BJ (cell line): ENCODE results near the gene CMC2. TPM values are rescaled to one million over a fixed set of nuclear protein-coding genes. Genes with fewer than 3 reads are reported as not detected.

Experiments used
- CTCF ChIA-PET: fragments of 350-600 bp; formaldehyde crosslinking; extraction: SDS; loops from one replicate; lab custom pipeline; 2021; ENCODE audit warnings: antibody characterized with exemption, inconsistent platforms; lab: Yijun Ruan, JAX
- POLR2A ChIA-PET: fragments of 300-600 bp; sonication (Branson Sonifier 250); formaldehyde crosslinking; extraction: SDS; loops from one replicate; lab custom pipeline; 2021; ENCODE audit warnings: antibody characterized with exemption; lab: Charles Lee
- DNase-seq: peaks from one replicate; pipeline ENCODE4 v3.0.0-alpha.2; 2011; ENCODE audit warnings: low read depth
- H3K27me3 ChIP-seq: 2 replicates; pipeline ENCODE4 v1.6.0; 2011; ENCODE audit warnings: low read length; ENCODE audit not compliant: control insufficient read depth, insufficient read depth
- H3K36me3 ChIP-seq: 2 replicates; pipeline ENCODE4 v1.5.1; 2011; ENCODE audit warnings: low read length; ENCODE audit not compliant: control insufficient read depth, insufficient read depth
- H3K4me3 ChIP-seq: 2 replicates; pipeline ENCODE4 v1.5.1; 2011; ENCODE audit warnings: low read depth, mild to moderate bottlenecking, control low read depth, low read length
- CTCF ChIP-seq: IDR thresholded peaks from 2 replicates; pipeline ENCODE4 v1.5.1; 2011; ENCODE audit warnings: low read depth, mild to moderate bottlenecking, control low read depth, inconsistent platforms, low read length, moderate library complexity; ENCODE audit not compliant: insufficient read depth
- polyA plus RNA-seq: library from polyadenylated mRNA; depleted of rRNA; stranded (reverse); fragments of >200 nt; gene quantifications from 2 replicates; pipeline ENCODE4 v1.2.3, GENCODE V29; 2011; rRNA removed

Gene CMC2
- polyA plus RNA-seq, 1 experiment = 56.4 TPM

GRCh38 chr16:80931801-80932707 is 74.6 kb downstream of the CMC2 start:
- 0 out of 2 replicates have a peak, but pooled peaks have one; percentile 2 for TF ChIP-seq CTCF
- ChIA-PET CTCF (interaction anchor here (4.3 kb wide), 1 partner anchor 8 kb away, joined by 18 read pairs; no protein-coding TSS in a partner anchor), POLR2A (interaction anchor here (0.7 kb wide), 1 partner anchor 118 kb away, joined by 3 read pairs; no protein-coding TSS in a partner anchor)
- Histone ChIP-seq H3K36me3 (no peaks in the 10 kb centered on the region), H3K4me3 (peak overlapping the region; percentile 49), H3K27me3 (no peaks in the 10 kb centered on the region)
- DNase-seq = no peak

- CTCF ChIA-PET = interaction anchor here (0.7 to 4.8 kb wide), 23 partner anchors 9 to 280 kb away, joined by 3 to 45 read pairs (median 4); partner anchors contain the start of genes ATMIN, CENPN and CMC2
- no peak overlapping the region for H3K4me3 ChIP-seq
- no peaks in the 10 kb centered on the region; the same call in 1 of the 2 replicates for H3K36me3 ChIP-seq
- POLR2A ChIA-PET = no interaction called here
- TF ChIP-seq CTCF = peak; percentile 84
- no peaks in the 10 kb centered on the region for H3K27me3 ChIP-seq
- no peak for DNase-seq
Observed at GRCh38 chr16:80924372-80924978, 82.2 kb downstream of the CMC2 start.

GRCh38 chr16:80923356-80923755 is 83.3 kb downstream of the CMC2 start:
- DNase-seq = no peak
- ChIA-PET CTCF (interaction anchor here (1.2 to 4.8 kb wide), 12 partner anchors 10 to 282 kb away, joined by 3 to 45 read pairs (median 4); partner anchors contain the start of gene ATMIN), POLR2A (no interaction called here)
- TF ChIP-seq CTCF = no peak
- Histone ChIP-seq H3K36me3 (no peaks in the 10 kb centered on the region; the same call in 1 of the 2 replicates), H3K27me3 (no peaks in the 10 kb centered on the region), H3K4me3 (no peak overlapping the region)

Other genes starting within 250 kb of the CMC2 start
- gene CDYL2, start 202.3 kb downstream of the CMC2 start, polyA plus RNA-seq = 0.87 and 1.6 TPM in 2 replicates
- 24.8 and 38.2 TPM in 2 replicates for gene CENPN, start 329 bp upstream of the CMC2 start, polyA plus RNA-seq
- 22.3 and 34.7 TPM in 2 replicates for gene ATMIN, start 29.0 kb upstream of the CMC2 start, polyA plus RNA-seq
- 0.43 and 0.87 TPM in 2 replicates for gene C16orf46, start 70.4 kb upstream of the CMC2 start, polyA plus RNA-seq
- 6.2 and 11.1 TPM in 2 replicates for gene GCSH, start 89.5 kb upstream of the CMC2 start, polyA plus RNA-seq
- gene BCO1, start 231.8 kb upstream of the CMC2 start, polyA plus RNA-seq = not detected in 2 replicates